Amniotic epithelial cell (primary cell): ENCODE results near the gene SYT4.

Experiments
- DNase-seq: peaks from one replicate; pipeline ENCODE4 v3.0.0-alpha.2; 2010; ENCODE audit warnings: low read depth

The SYT4 gene

GRCh38 chr18:43220691-43221090, 56.6 kb downstream of the SYT4 start:
- DNase-seq = no peak
